Fibroblast of lung (primary cell): Measurements from ENCODE around the gene SPACA7.

Source experiments
- CTCF ChIP-seq, 2 donors: IDR thresholded peaks in 1 of 2; conservative IDR thresholded peaks in 1 of 2; 1 replicate in 1 of 2; 2 replicates in 1 of 2; pipeline ENCODE4 v1.5.1; 2011 to 2012; ENCODE audit warnings: low read length in 2 of 2, control low read depth in 1 of 2, inconsistent platforms in 1 of 2, low read depth in 1 of 2, mild to moderate bottlenecking in 1 of 2
- EZH2 ChIP-seq: IDR thresholded peaks from 2 replicates; pipeline ENCODE4 v1.5.1; 2012; ENCODE audit warnings: low read length, control low read depth, mild to moderate bottlenecking; ENCODE audit errors: missing control alignments

- TF ChIP-seq CTCF (conservative IDR thresholded peaks at IDR 0.05 in 1 of 2, IDR thresholded peaks at IDR 0.05 in 1 of 2; ENCODE audit: low read depth in 1 of 2, low read length in 2 of 2) (no peak), EZH2 (no peak)
Observed at GRCh38 chr13:112331675-112332074, 44.5 kb upstream of the SPACA7 start.
